Parathyroid adenoma (tissue), 2 donors: ENCODE data around the gene GRIN3A.

Experiments
- H2AFZ ChIP-seq: fragments of 300-600 bp; sonication (generic); one replicate; pipeline ENCODE4 v1.7.0; 2017; ENCODE audit warnings: antibody characterized with exemption, mild to moderate bottlenecking
- H3K27ac ChIP-seq: fragments of 300-600 bp; sonication (generic); one replicate; pipeline ENCODE4 v1.7.0; 2017
- H3K27me3 ChIP-seq: fragments of 300-600 bp; sonication (generic); one replicate; pipeline ENCODE4 v1.7.0; 2017; ENCODE audit warnings: low read length; ENCODE audit not compliant: control insufficient read depth, insufficient read depth
- H3K36me3 ChIP-seq: fragments of 300-600 bp; sonication (generic); one replicate; pipeline ENCODE4 v1.7.0; 2017; ENCODE audit warnings: low read length; ENCODE audit not compliant: control insufficient read depth, insufficient read depth
- H3K4me1 ChIP-seq: fragments of 300-600 bp; sonication (generic); one replicate; pipeline ENCODE4 v1.7.0; 2017; ENCODE audit warnings: control low read depth
- H3K4me2 ChIP-seq: fragments of 300-600 bp; sonication (generic); one replicate; pipeline ENCODE4 v1.7.0; 2017; ENCODE audit warnings: low read length
- H3K4me3 ChIP-seq: fragments of 300-600 bp; sonication (generic); one replicate; pipeline ENCODE4 v1.7.0; 2017; ENCODE audit warnings: low read depth, low read length
- H3K79me2 ChIP-seq: fragments of 300-600 bp; sonication (generic); one replicate; pipeline ENCODE4 v1.7.0; 2017; ENCODE audit warnings: control low read depth
- H3K9ac ChIP-seq: fragments of 300-600 bp; sonication (generic); one replicate; pipeline ENCODE4 v1.7.0; 2017; ENCODE audit warnings: mild to moderate bottlenecking
- H3K9me3 ChIP-seq: fragments of 300-600 bp; sonication (generic); one replicate; pipeline ENCODE4 v1.7.0; 2017; ENCODE audit warnings: low read length; ENCODE audit not compliant: control insufficient read depth
- TF ChIP-seq, protein P1 (sequence below): fragments of 300-600 bp; sonication (generic); IDR thresholded peaks from one replicate; pipeline ENCODE4 v1.7.0; 2017; ENCODE audit warnings: antibody characterized with exemption, mild to moderate bottlenecking
- donor health status: primary hyperparathyroidism.

The GRIN3A gene

DNA sequence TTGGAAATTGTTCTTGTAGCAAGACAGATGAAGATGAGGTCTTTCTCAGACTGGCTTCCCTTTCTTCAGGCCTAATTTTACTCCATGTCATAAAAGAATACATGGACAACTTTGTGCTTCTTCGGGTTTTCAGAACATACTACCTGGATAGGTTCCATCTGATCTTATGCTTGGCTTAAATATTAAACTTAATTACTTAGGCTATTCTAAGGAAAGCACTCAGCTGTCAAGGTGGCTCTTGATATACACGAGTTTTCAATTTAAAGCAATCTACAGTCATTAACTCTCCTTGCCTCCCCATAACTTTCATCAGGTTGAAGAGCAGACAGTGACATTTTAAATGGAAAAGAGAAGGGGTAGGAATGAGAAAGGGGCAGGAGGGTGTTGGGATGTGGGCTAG, 134.2 kb downstream of the GRIN3A start:
- Histone ChIP-seq H3K9ac (no peak overlapping the region), H3K4me2 (no peak overlapping the region), H3K79me2 (no peaks in the 10 kb centered on the region), H2AFZ (no peak overlapping the region), H3K36me3 (no peaks in the 10 kb centered on the region), H3K9me3 (no peaks in the 10 kb centered on the region), H3K27me3 (no peaks in the 10 kb centered on the region), H3K4me3 (no peak overlapping the region), H3K4me1 (no peaks in the 10 kb centered on the region), H3K27ac (no peak overlapping the region)
- TF ChIP-seq, protein P1, sequence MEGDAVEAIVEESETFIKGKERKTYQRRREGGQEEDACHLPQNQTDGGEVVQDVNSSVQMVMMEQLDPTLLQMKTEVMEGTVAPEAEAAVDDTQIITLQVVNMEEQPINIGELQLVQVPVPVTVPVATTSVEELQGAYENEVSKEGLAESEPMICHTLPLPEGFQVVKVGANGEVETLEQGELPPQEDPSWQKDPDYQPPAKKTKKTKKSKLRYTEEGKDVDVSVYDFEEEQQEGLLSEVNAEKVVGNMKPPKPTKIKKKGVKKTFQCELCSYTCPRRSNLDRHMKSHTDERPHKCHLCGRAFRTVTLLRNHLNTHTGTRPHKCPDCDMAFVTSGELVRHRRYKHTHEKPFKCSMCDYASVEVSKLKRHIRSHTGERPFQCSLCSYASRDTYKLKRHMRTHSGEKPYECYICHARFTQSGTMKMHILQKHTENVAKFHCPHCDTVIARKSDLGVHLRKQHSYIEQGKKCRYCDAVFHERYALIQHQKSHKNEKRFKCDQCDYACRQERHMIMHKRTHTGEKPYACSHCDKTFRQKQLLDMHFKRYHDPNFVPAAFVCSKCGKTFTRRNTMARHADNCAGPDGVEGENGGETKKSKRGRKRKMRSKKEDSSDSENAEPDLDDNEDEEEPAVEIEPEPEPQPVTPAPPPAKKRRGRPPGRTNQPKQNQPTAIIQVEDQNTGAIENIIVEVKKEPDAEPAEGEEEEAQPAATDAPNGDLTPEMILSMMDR, result no peak

DNA sequence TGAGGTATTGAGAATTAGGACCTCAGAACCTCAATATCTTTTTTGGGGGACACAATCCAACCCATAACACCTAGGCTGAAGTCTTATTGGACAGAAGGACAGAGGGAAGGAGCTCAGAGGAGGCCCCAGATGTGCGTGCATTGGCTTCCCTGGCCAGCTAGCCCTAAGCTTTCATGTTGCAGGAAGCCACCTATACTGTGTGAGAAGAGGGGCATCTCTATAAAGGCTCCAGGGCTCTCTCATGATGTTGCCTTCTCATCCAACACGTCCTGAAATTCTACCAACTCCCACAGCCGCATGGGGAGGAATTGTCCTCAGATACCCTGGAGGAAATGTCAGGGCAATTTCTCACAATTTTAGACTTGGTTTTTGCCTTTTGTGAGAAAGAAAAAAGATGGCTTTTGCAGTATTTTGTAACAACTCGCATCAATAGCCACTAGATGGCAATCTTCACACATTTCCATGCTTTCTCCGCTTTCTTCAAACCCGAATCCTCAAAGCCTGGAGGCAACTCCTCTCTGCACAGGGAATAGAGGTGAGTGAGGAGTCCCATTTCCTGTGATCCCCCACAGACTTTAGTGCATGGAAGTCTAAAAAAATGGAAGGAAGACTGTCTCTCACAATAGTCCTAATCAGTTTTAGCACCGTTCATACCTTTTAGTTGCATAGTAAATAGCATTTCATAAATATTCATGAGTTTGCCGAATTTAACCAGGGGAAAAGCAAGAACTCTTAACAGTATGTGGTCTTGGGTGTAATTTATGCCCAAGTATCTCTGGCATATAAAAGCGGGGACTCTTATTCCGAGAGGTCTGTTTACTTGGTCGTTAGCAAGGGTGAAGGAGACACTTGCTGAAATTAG, 136.3 kb downstream of the GRIN3A start:
- H3K9ac ChIP-seq, result no peak overlapping the region
- no peak overlapping the region for H3K27ac ChIP-seq
- H3K4me1 ChIP-seq, result no peaks in the 10 kb centered on the region
- no peak overlapping the region for H2AFZ ChIP-seq
- H3K79me2 ChIP-seq, result no peaks in the 10 kb centered on the region
- H3K36me3 ChIP-seq, result no peaks in the 10 kb centered on the region
- H3K4me2 ChIP-seq, result no peak overlapping the region
- H3K4me3 ChIP-seq, result no peak overlapping the region
- no peaks in the 10 kb centered on the region for H3K27me3 ChIP-seq
- TF ChIP-seq, protein P1, result peak; percentile 26
- H3K9me3 ChIP-seq, result no peaks in the 10 kb centered on the region

DNA sequence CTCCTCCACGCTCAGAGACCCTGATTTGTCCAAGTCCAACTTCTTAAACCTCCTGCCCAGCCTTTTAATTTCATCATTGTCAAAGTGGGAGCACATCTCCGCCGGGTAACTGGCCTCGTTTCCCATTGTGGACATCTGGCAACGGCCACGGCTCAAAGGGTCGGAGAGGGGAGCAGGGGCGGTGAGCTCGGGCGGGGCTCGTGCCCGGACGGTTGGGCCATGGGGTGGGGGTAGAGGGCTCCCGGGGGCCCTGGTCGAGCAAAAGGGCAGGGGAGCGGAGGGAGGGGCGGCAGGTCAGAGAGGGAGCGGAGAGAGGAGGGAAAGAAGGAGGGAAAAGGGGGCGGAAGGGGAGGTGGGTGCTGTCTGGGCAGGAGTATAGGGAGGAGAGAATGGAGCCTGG, 143.7 kb downstream of the GRIN3A start, which contains the start of gene PPP3R2:
TSS of gene PPP3R2 (minus strand) at position 174 of the 400 bp plus-strand sequence. CDS start at position 126, 48 bp downstream.
- Histone ChIP-seq H3K27ac (no peak within 1 kb of the TSS), H3K27me3 (no peaks in the 10 kb centered on the region), H3K4me1 (no peaks in the 10 kb centered on the region), H2AFZ (no peak within 1 kb of the TSS), H3K79me2 (no peaks in the 10 kb centered on the region), H3K36me3 (no peaks in the 10 kb centered on the region), H3K4me2 (no peak within 1 kb of the TSS), H3K9me3 (no peaks in the 10 kb centered on the region), H3K9ac (no peak within 1 kb of the TSS), H3K4me3 (no peak within 1 kb of the TSS)
- TF ChIP-seq, protein P1, result no peak

DNA sequence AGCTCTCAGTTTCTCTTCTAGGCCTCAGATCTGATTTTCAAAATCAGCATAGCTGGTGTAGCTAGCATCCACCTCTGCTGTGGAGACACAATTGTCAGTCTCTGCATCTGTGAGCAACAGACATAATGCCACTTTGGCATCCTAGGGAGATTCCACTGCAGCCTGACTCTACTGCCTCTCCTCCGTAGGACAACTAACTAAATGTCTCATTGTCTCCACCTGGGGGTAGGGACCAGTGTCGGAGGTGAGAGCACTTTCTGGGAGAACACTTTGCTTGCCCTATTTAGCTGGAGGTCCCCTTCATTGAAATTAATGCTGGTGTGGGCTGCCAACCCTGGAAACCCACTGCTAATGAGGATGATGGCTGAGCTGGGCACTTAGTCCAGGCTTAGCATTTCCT, 145.1 kb downstream of the GRIN3A start:
- Histone ChIP-seq H3K36me3 (no peaks in the 10 kb centered on the region), H3K27me3 (no peaks in the 10 kb centered on the region), H2AFZ (no peak overlapping the region), H3K27ac (no peak overlapping the region), H3K9ac (no peak overlapping the region), H3K9me3 (no peaks in the 10 kb centered on the region), H3K79me2 (no peaks in the 10 kb centered on the region), H3K4me2 (no peak overlapping the region), H3K4me3 (no peak overlapping the region), H3K4me1 (no peaks in the 10 kb centered on the region)
- TF ChIP-seq, protein P1, result no peak

DNA sequence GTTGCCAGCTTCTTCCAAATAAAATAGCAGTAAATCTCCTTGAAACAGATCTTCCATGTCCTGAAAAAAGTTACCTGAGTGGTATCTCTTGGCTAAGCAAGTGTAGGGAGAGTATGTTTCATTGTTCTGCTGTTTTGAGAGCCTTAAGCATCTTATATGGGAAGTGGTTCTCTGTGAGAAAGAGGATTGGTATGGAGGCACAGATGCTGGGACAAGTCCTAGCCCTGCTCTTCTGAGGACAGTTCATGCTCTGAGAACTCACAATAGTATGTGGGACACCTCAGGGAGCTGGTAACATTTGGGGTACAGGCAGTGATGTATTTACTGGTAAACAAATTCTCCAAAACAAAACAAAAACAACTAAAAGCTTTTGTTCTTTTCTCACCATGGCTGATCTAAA, 145.7 kb downstream of the GRIN3A start:
- no peak overlapping the region for H3K9ac ChIP-seq
- no peaks in the 10 kb centered on the region for H3K79me2 ChIP-seq
- no peak overlapping the region for H3K27ac ChIP-seq
- H3K9me3 ChIP-seq, result no peaks in the 10 kb centered on the region
- H3K27me3 ChIP-seq, result no peaks in the 10 kb centered on the region
- no peak overlapping the region for H3K4me2 ChIP-seq
- H3K4me3 ChIP-seq, result no peak overlapping the region
- H3K36me3 ChIP-seq, result no peaks in the 10 kb centered on the region
- no peak overlapping the region for H2AFZ ChIP-seq
- TF ChIP-seq, protein P1, result no peak
- H3K4me1 ChIP-seq, result no peaks in the 10 kb centered on the region
